HCT116 (cell line): ENCODE measurements around the gene TRMT2A. TPM values are rescaled to one million over a fixed set of nuclear protein-coding genes. Genes with fewer than 3 reads are reported as not detected.

Experiments used
- ATAC-seq: fragments of 200-7000 bp; cut with Tn5 transposase; 2 replicates; pipeline ENCODE4 v1.9.1; 2020; ENCODE audit warnings: mild to moderate bottlenecking, moderate library complexity
- BruUV-seq: library from RNA; stranded (reverse); fragments of 400-500 nt; replicated peaks from 2 replicates; lab custom pipeline; 2021; lab: Mats Ljungman, UMichigan
- CTCF ChIA-PET: fragments of 300-600 bp; sonication (Branson Sonifier 250); formaldehyde crosslinking; loops from one replicate; lab custom pipeline; 2021; ENCODE audit warnings: antibody characterized with exemption; lab: Charles Lee
- POLR2A ChIA-PET: fragments of 300-600, 350-600 bp; sonication (Branson Sonifier 250); formaldehyde crosslinking; loops from one replicate; lab custom pipeline; 2021; ENCODE audit warnings: antibody characterized with exemption; lab: Charles Lee
- RAD21 ChIA-PET, 2 experiments: fragments of 300-600 bp; sonication (Branson Sonifier 250); formaldehyde crosslinking; loops; one replicate each; lab custom pipeline; 2023; ENCODE audit warnings: low total read pairs in 2 of 2; ENCODE audit not compliant: uncharacterized antibody in 2 of 2, unreplicated experiment in 2 of 2, low non-redundant PET in 1 of 2; lab: Charles Lee
- DNase-seq: peaks from one replicate; pipeline ENCODE4 v3.0.0-alpha.2; 2010; ENCODE audit warnings: low read depth, low spot score
- H2AFZ ChIP-seq: fragments of 200-600 bp; shearing (Covaris generic), sonication (generic); 2 replicates; pipeline ENCODE4 v1.6.1; 2017; ENCODE audit warnings: low read depth, mixed run types, mixed read lengths, antibody characterized with exemption, low read length; ENCODE audit not compliant: poor library complexity, severe bottlenecking
- H3K27ac ChIP-seq: 2 replicates; pipeline ENCODE4 v1.5.1; 2012; ENCODE audit warnings: low read depth, low read length
- H3K27me3 ChIP-seq: fragments of 200-600 bp; sonication (generic); 2 replicates; pipeline ENCODE4 v1.6.1; 2016; ENCODE audit warnings: mixed run types, low read length, mixed read lengths; ENCODE audit not compliant: insufficient read depth
- H3K36me3 ChIP-seq, 2 experiments: fragments of 200-500 bp in 1 of 2; fragments of 200-600 bp in 1 of 2; sonication (Bioruptor generic) in 1 of 2; sonication (generic) in 1 of 2; 2 replicates each; pipeline versions ENCODE4 v1.5.1 to v1.6.1; 2014 to 2016; ENCODE audit warnings: low read length in 2 of 2, inconsistent platforms in 1 of 2, mixed read lengths in 1 of 2, mixed run types in 1 of 2; ENCODE audit not compliant: insufficient read depth in 2 of 2, control insufficient read depth in 1 of 2
- H3K4me1 ChIP-seq, 2 experiments: fragments of 200-600 bp in 1 of 2; sonication (generic) in 1 of 2; 2 replicates each; pipeline versions ENCODE4 v1.5.1 to v1.6.1; 2012 to 2017; ENCODE audit warnings: low read length in 2 of 2, inconsistent platforms in 1 of 2, mild to moderate bottlenecking in 1 of 2, mixed read lengths in 1 of 2, mixed run types in 1 of 2, moderate library complexity in 1 of 2; ENCODE audit not compliant: insufficient read depth in 2 of 2, control insufficient read depth in 1 of 2
- H3K4me2 ChIP-seq: fragments of 200-600 bp; sonication (generic); 2 replicates; pipeline ENCODE4 v1.6.1; 2017; ENCODE audit warnings: mixed run types, low read length, mixed read lengths
- H3K4me3 ChIP-seq, 2 experiments: fragments of 200-600 bp in 1 of 2; sonication (generic) in 1 of 2; replicated peaks in 1 of 2; 2 replicates each; pipeline ENCODE4 v1.5.1; 2011 to 2016; ENCODE audit warnings: low read length in 2 of 2, control low read depth in 1 of 2, low read depth in 1 of 2, mild to moderate bottlenecking in 1 of 2, mixed read lengths in 1 of 2, mixed run types in 1 of 2
- H3K79me2 ChIP-seq: fragments of 200-600 bp; sonication (generic); 2 replicates; pipeline ENCODE4 v1.6.1; 2017; ENCODE audit warnings: mild to moderate bottlenecking, mixed run types, low read length, moderate library complexity, mixed read lengths; ENCODE audit not compliant: insufficient read depth
- H3K9ac ChIP-seq: fragments of 200-600 bp; sonication (generic); 2 replicates; pipeline ENCODE4 v1.6.1; 2016; ENCODE audit warnings: low read length, mixed read lengths
- H3K9me2 ChIP-seq: fragments of 200-600 bp; sonication (generic), shearing (Covaris generic); 2 replicates; pipeline ENCODE4 v1.6.1; 2017; ENCODE audit warnings: mixed run types, mild to moderate bottlenecking, moderate library complexity; ENCODE audit not compliant: insufficient read depth
- H3K9me3 ChIP-seq, 2 experiments: fragments of 200-500 bp in 1 of 2; fragments of 200-600 bp in 1 of 2; sonication (Bioruptor generic) in 1 of 2; sonication (generic) in 1 of 2; 2 replicates each; pipeline ENCODE4 v1.6.1; 2014 to 2017; ENCODE audit warnings: low read length in 2 of 2, mixed read lengths in 2 of 2, inconsistent platforms in 1 of 2, low read depth in 1 of 2, mild to moderate bottlenecking in 1 of 2, mixed run types in 1 of 2, moderate library complexity in 1 of 2; ENCODE audit not compliant: control insufficient read depth in 1 of 2, insufficient read depth in 1 of 2
- H4K20me1 ChIP-seq: fragments of 200-600 bp; sonication (generic), shearing (Covaris generic); 2 replicates; pipeline ENCODE4 v1.6.1; 2017; ENCODE audit warnings: mixed run types, mild to moderate bottlenecking, moderate library complexity; ENCODE audit not compliant: insufficient read depth
- CBX3 ChIP-seq: IDR thresholded peaks from 2 replicates; pipeline ENCODE4 v1.6.1; 2012; ENCODE audit warnings: low read depth
- CEBPB ChIP-seq: IDR thresholded peaks from 2 replicates; pipeline ENCODE4 v1.6.1; 2012; ENCODE audit warnings: low read depth
- EGR1 ChIP-seq: IDR thresholded peaks from 2 replicates; pipeline ENCODE4 v1.6.1; 2012; ENCODE audit warnings: low read depth
- EZH2 ChIP-seq: fragments of 200-600 bp; sonication (generic); IDR thresholded peaks from 2 replicates; pipeline ENCODE4 v1.6.1; 2017; ENCODE audit warnings: antibody characterized with exemption, mixed run types
- POLR2A ChIP-seq: IDR thresholded peaks from 2 replicates; pipeline ENCODE4 v1.7.0; 2011; ENCODE audit warnings: borderline replicate concordance; ENCODE audit not compliant: insufficient read depth, insufficient read length; ENCODE audit errors: extremely low read depth
- RAD21 ChIP-seq: IDR thresholded peaks from 2 replicates; pipeline ENCODE4 v1.6.1; 2012; ENCODE audit warnings: low read depth, mild to moderate bottlenecking
- SP1 ChIP-seq: IDR thresholded peaks from 2 replicates; pipeline ENCODE4 v1.6.1; 2012; ENCODE audit warnings: low read depth
- SRF ChIP-seq: IDR thresholded peaks from 2 replicates; pipeline ENCODE4 v1.6.1; 2012; ENCODE audit warnings: low read depth
- YY1 ChIP-seq: IDR thresholded peaks from 2 replicates; pipeline ENCODE4 v1.6.1; 2011; ENCODE audit warnings: low read length, low read depth, moderate library complexity, mild to moderate bottlenecking; ENCODE audit not compliant: insufficient replicate concordance; ENCODE audit errors: extremely low read depth
- ZFX ChIP-seq: fragments of 450-650 bp; IDR thresholded peaks from 2 replicates; pipeline ENCODE4 v1.6.1; 2017
- ZNF274 ChIP-seq: fragments of 200-500 bp; sonication (Bioruptor generic); IDR thresholded peaks from 2 replicates; pipeline ENCODE4 v1.6.1; 2014; ENCODE audit warnings: mild to moderate bottlenecking, low read depth, low read length, inconsistent platforms
- intact Hi-C: fragments of 100-400 bp; cut with micrococcal nuclease; formaldehyde crosslinking; loops from 2 replicates; pipeline ENCODE4 v1.10.0; 2022
- total RNA-seq: library from RNA; stranded (reverse); gene quantifications from one replicate; pipeline ENCODE4 v1.2.1, GENCODE V29; 2021; ENCODE audit not compliant: unreplicated experiment
- TF ChIP-seq, protein P1 (sequence below), 3 experiments: fragments of 200-600 bp in 1 of 3; sonication (generic) in 1 of 3; IDR thresholded peaks in 2 of 3; conservative IDR thresholded peaks in 1 of 3; 2 replicates each; pipeline ENCODE4 v1.5.1; 2012 to 2017; ENCODE audit warnings: low read depth in 2 of 3, low read length in 2 of 3, antibody characterized with exemption in 1 of 3, borderline replicate concordance in 1 of 3, control low read depth in 1 of 3, mild to moderate bottlenecking in 1 of 3, mixed read lengths in 1 of 3, mixed run types in 1 of 3, moderate library complexity in 1 of 3; ENCODE audit not compliant: insufficient read depth in 1 of 3
- TF ChIP-seq, protein P2 (sequence below): IDR thresholded peaks from 2 replicates; pipeline ENCODE4 v1.6.1; 2012; ENCODE audit warnings: low read depth

Gene TRMT2A
- total RNA-seq, 1 experiment from 2014 or later, result 67.3 TPM

DNA sequence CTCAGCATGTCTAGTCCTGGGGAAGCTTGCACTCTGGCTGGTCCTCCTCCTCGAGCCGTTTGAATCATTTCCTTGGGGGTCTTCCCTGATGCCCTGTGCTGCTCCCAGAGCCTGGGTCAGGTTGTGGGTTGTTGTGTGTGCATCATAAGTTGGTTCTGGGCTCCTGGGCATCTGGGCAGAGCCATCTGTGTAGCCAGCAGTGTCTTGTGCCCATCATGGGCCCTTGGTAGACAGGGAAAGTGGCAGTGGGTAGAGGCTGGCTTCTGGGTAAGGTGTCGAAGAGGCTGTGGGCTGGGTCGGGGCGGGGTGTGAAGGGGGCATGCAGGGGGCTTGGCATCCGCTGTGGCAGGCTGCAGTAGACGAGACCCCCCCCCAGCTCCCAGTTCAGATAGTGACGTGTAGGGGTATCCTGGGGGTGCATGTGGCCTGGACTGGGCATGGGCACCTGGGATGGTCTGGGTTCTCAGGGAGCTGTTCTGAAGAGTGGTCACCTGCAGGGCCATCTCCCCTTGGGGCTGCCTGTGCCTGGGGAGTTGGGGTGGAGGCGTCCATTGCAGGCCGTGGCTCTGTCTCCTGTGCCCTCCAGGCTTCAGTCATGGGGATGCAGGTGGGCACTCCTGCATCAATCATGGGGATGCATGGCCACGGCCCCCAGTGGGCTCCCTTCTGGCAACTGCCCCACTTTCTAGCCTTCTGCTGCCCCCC is 7.2 kb upstream of the TRMT2A start:
- CTCF ChIA-PET, result no interaction called here
- no peak for DNase-seq
- H3K4me1 ChIP-seq, result peaks cover 0 to 11% of the 10 kb centered on the region in 2 experiments; a peak in 2 of 4 replicates
- no peak for TF ChIP-seq YY1
- no peak for TF ChIP-seq EZH2
- TF ChIP-seq, protein P1, sequence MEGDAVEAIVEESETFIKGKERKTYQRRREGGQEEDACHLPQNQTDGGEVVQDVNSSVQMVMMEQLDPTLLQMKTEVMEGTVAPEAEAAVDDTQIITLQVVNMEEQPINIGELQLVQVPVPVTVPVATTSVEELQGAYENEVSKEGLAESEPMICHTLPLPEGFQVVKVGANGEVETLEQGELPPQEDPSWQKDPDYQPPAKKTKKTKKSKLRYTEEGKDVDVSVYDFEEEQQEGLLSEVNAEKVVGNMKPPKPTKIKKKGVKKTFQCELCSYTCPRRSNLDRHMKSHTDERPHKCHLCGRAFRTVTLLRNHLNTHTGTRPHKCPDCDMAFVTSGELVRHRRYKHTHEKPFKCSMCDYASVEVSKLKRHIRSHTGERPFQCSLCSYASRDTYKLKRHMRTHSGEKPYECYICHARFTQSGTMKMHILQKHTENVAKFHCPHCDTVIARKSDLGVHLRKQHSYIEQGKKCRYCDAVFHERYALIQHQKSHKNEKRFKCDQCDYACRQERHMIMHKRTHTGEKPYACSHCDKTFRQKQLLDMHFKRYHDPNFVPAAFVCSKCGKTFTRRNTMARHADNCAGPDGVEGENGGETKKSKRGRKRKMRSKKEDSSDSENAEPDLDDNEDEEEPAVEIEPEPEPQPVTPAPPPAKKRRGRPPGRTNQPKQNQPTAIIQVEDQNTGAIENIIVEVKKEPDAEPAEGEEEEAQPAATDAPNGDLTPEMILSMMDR (IDR thresholded peaks at IDR 0.05 in 2 of 3, conservative IDR thresholded peaks at IDR 0.05 in 1 of 3; ENCODE audit: borderline replicate concordance in 1 of 3, insufficient read depth in 1 of 3, low read depth in 2 of 3, low read length in 2 of 3), result no peak
- TF ChIP-seq CBX3, result no peak
- TF ChIP-seq ZNF274, result no peak
- no peak for TF ChIP-seq ZFX
- TF ChIP-seq CEBPB, result no peak
- no peak for TF ChIP-seq EGR1
- no peak for TF ChIP-seq RAD21
- TF ChIP-seq POLR2A, result no peak
- TF ChIP-seq, protein P2, sequence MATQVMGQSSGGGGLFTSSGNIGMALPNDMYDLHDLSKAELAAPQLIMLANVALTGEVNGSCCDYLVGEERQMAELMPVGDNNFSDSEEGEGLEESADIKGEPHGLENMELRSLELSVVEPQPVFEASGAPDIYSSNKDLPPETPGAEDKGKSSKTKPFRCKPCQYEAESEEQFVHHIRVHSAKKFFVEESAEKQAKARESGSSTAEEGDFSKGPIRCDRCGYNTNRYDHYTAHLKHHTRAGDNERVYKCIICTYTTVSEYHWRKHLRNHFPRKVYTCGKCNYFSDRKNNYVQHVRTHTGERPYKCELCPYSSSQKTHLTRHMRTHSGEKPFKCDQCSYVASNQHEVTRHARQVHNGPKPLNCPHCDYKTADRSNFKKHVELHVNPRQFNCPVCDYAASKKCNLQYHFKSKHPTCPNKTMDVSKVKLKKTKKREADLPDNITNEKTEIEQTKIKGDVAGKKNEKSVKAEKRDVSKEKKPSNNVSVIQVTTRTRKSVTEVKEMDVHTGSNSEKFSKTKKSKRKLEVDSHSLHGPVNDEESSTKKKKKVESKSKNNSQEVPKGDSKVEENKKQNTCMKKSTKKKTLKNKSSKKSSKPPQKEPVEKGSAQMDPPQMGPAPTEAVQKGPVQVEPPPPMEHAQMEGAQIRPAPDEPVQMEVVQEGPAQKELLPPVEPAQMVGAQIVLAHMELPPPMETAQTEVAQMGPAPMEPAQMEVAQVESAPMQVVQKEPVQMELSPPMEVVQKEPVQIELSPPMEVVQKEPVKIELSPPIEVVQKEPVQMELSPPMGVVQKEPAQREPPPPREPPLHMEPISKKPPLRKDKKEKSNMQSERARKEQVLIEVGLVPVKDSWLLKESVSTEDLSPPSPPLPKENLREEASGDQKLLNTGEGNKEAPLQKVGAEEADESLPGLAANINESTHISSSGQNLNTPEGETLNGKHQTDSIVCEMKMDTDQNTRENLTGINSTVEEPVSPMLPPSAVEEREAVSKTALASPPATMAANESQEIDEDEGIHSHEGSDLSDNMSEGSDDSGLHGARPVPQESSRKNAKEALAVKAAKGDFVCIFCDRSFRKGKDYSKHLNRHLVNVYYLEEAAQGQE, result no peak
- no peak for TF ChIP-seq SRF
- no peak for TF ChIP-seq SP1
- TF ChIP-seq, all 23 proteins: peak for 0
- no peak overlapping the region for H3K9ac ChIP-seq
- peaks cover 56% of the 10 kb centered on the region for H3K79me2 ChIP-seq
- ChIA-PET RAD21 (no interaction called here), POLR2A (no interaction called here)
- H3K27ac ChIP-seq, result no peak overlapping the region
- no peak for ATAC-seq
- BruUV-seq, result no TSS peak
- no peak overlapping the region for H3K4me3 ChIP-seq
- no peaks in the 10 kb centered on the region for H3K9me3 ChIP-seq
- peaks cover 36 to 66% of the 10 kb centered on the region in 2 experiments for H3K36me3 ChIP-seq
- no peaks in the 10 kb centered on the region for H3K9me2 ChIP-seq
- no peaks in the 10 kb centered on the region for H3K27me3 ChIP-seq
- intact Hi-C loops, result no loop called here
- no peaks in the 10 kb centered on the region for H4K20me1 ChIP-seq
- H2AFZ ChIP-seq, result no peak overlapping the region
- H3K4me2 ChIP-seq, result no peak overlapping the region
